Adrenal gland (tissue), 12 donors: ENCODE results near the gene LYPD6B. TPM values are rescaled to one million over a fixed set of nuclear protein-coding genes. Genes with fewer than 3 reads are reported as not detected.

ENCODE experiments used
- DNase-seq, 7 donors: peaks; one replicate each; pipeline ENCODE4 v3.0.0-alpha.2; 2019 to 2020
- H3K27ac ChIP-seq, 5 donors: fragments of 200-600 bp; sonication (generic) in 4 of 5; 1 replicate in 3 of 5; 2 replicates in 2 of 5; pipeline versions ENCODE4 v1.5.1 to v1.8.0; 2016 to 2020; ENCODE audit warnings: mild to moderate bottlenecking in 1 of 5
- H3K27me3 ChIP-seq: fragments of 200-600 bp; 2 replicates; pipeline ENCODE4 v1.8.0; 2021
- H3K36me3 ChIP-seq, 2 donors: fragments of 200-600 bp; replicated peaks in 1 of 2; 1 replicate in 1 of 2; 2 replicates in 1 of 2; pipeline versions ENCODE4 v1.5.1 to v1.8.0; 2018 to 2022
- H3K4me1 ChIP-seq, 2 donors: fragments of 200-600 bp; replicated peaks in 1 of 2; 1 replicate in 1 of 2; 2 replicates in 1 of 2; pipeline versions ENCODE4 v1.5.1 to v1.8.0; 2018 to 2021
- H3K4me3 ChIP-seq, 4 donors: fragments of 200-600 bp; sonication (generic) in 3 of 4; one replicate each; pipeline ENCODE4 v1.5.1; 2016 to 2018
- H3K9me3 ChIP-seq, 3 donors: fragments of 200-600 bp; sonication (generic) in 1 of 3; replicated peaks in 1 of 3; 1 replicate in 2 of 3; 2 replicates in 1 of 3; pipeline versions ENCODE4 v1.5.1 to v1.8.0; 2016 to 2021
- POLR2A ChIP-seq, 2 donors: fragments of 450-650 bp; IDR thresholded peaks; one replicate each; pipeline ENCODE4 v1.6.1; 2017; ENCODE audit warnings: antibody characterized with exemption in 2 of 2, mild to moderate bottlenecking in 2 of 2, moderate library complexity in 1 of 2
- WGBS, 4 donors: extraction: QIAGEN DNeasy Blood & Tissue Kit in 2 of 4; methylation state at CpG; one replicate each; pipeline versions ENCODE4 v1.1.5 to v1.1.7; 2013 to 2017; 5-methylcytosine and 5-hydroxymethylcytosine counted together
- intact Hi-C, 2 donors: fragments of 100-400 bp; cut with DNase I; formaldehyde crosslinking; loops; one replicate each; pipeline versions ENCODE4 v1.14.1 to v1.15.0; 2022 to 2023
- polyA plus RNA-seq, 3 donors: library from polyadenylated mRNA; stranded (reverse); fragments of 200-250 nt in 2 of 3; fragments of 350-450 nt in 1 of 3; fragmentation: Illumina TruSeq in 1 of 3; extraction: RNeasy Lipid Tissue Mini Kit (QIAGEN cat#74804) in 1 of 3; gene quantifications; one replicate each; pipeline ENCODE4 v1.2.3, GENCODE V29; 2013 to 2014
- total RNA-seq, 9 donors: library from RNA; depleted of rRNA in 4 of 9; stranded (reverse); fragments of >200 nt in 4 of 9; fragments of 120-200 nt in 1 of 9; fragmentation: NEBNext Ultra II Directional in 1 of 9; extraction: Animal tissue kit (Norgen Biotek cat#: 25700) in 1 of 9; gene quantifications; one replicate each; pipeline versions ENCODE4 v1.1.0 to v1.2.4, GENCODE V29; 2013 to 2023
- TF ChIP-seq, protein P1 (sequence below), 6 experiments: fragments of 450-650 bp in 4 of 6; fragments of 200-600 bp in 2 of 6; sonication (generic) in 1 of 6; IDR thresholded peaks; 1 replicate in 5 of 6; 2 replicates in 1 of 6; pipeline versions ENCODE4 v1.5.1 to v1.8.0; 2016 to 2021; ENCODE audit warnings: antibody characterized with exemption in 6 of 6, mild to moderate bottlenecking in 2 of 6, moderate library complexity in 1 of 6
- donor health status: healthy with polysubstance abuse.
- donor health status: Bipolar disorder and iron deficiency.
- donor health status: DM: yes; HTN: yes; CAD: no.
- donor health status: DM: no; HTN: no; CAD: no.
- donor health status: DM: no; HTN: no; CAD: no.
- donor health status: DM: yes; HTN: yes; CAD: no.

LYPD6B gene
- total and polyA plus RNA-seq, 12 donors, result 0.15 to 0.98 (median 0.50) TPM; not detected in 2

DNA sequence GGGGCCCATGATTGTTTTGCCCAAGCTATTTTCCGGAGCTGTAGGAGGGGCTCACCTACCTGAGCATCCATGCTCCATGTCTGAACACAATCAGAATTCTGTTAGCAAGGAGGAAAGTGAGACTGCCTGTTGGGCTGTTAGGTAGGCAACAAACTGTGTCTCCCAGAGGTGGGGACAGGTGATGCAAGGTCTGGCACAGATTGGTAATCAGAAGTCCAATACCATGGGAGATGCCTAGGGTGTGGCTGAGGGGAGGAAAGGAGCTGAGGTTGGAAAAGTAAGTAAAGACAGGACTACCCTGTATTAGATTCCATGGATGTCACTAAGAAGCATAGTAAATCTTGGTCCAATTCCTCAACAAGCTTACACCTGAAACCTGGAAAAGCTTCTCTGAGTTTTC, 3.0 kb downstream of the LYPD6B start:
- 73 to 100% (median 87%) methylated on average over 1 of the region's 1 CpG for WGBS, 4 donors
- no peak overlapping the region for H3K27ac ChIP-seq
- no peak for DNase-seq
- no peaks in the 10 kb centered on the region for H3K36me3 ChIP-seq
- no peak overlapping the region for H3K4me3 ChIP-seq
- TF ChIP-seq, protein P1, sequence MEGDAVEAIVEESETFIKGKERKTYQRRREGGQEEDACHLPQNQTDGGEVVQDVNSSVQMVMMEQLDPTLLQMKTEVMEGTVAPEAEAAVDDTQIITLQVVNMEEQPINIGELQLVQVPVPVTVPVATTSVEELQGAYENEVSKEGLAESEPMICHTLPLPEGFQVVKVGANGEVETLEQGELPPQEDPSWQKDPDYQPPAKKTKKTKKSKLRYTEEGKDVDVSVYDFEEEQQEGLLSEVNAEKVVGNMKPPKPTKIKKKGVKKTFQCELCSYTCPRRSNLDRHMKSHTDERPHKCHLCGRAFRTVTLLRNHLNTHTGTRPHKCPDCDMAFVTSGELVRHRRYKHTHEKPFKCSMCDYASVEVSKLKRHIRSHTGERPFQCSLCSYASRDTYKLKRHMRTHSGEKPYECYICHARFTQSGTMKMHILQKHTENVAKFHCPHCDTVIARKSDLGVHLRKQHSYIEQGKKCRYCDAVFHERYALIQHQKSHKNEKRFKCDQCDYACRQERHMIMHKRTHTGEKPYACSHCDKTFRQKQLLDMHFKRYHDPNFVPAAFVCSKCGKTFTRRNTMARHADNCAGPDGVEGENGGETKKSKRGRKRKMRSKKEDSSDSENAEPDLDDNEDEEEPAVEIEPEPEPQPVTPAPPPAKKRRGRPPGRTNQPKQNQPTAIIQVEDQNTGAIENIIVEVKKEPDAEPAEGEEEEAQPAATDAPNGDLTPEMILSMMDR (IDR thresholded peaks at IDR 0.05), result no peak
- no peak for TF ChIP-seq POLR2A (IDR thresholded peaks at IDR 0.05)
- no peaks in the 10 kb centered on the region for H3K4me1 ChIP-seq
- no peaks in the 10 kb centered on the region for H3K9me3 ChIP-seq
- peaks cover 35% of the 10 kb centered on the region for H3K27me3 ChIP-seq
- intact Hi-C loops, result no loop called here

GRCh38 chr2:149042881-149043280, 4.4 kb downstream of the LYPD6B start:
- intact Hi-C loops, result no loop called here
- peaks cover 24% of the 10 kb centered on the region for H3K27me3 ChIP-seq
- H3K27ac ChIP-seq, result no peak overlapping the region
- no peaks in the 10 kb centered on the region for H3K36me3 ChIP-seq
- DNase-seq, result no peak
- TF ChIP-seq, protein P1 (IDR thresholded peaks at IDR 0.05), result no peak
- no peak for TF ChIP-seq POLR2A (IDR thresholded peaks at IDR 0.05)
- no peaks in the 10 kb centered on the region for H3K4me1 ChIP-seq
- peaks cover 0 to 4% (median 0%) of the 10 kb centered on the region in 3 donors for H3K9me3 ChIP-seq
- 15 to 44% (median 30%) methylated on average over 1 of the region's 1 CpG for WGBS, 4 donors
- no peak overlapping the region for H3K4me3 ChIP-seq

DNA sequence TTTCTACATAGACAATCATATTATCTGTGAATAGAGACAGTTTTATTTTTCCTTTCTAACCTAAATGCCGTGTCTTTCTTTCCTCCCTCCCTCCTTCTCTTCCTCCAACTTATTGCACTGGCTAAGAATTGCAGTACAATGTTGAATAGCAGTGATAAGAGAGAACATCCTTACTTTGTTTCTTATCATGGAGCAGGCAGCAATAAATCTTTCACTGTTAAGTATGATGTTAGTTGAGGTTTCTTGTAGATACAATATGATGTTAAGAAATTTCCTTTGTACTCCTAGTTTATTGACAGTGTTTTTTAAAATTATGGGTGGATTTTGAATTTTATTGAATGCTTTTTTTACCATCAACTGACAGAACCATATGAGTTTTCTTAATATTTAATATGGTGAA, 6.0 kb downstream of the LYPD6B start:
- intact Hi-C loops, result no loop called here
- TF ChIP-seq POLR2A (IDR thresholded peaks at IDR 0.05), result no peak
- TF ChIP-seq, protein P1 (IDR thresholded peaks at IDR 0.05), result no peak
- Histone ChIP-seq H3K4me1 (no peaks in the 10 kb centered on the region), H3K36me3 (no peaks in the 10 kb centered on the region), H3K4me3 (no peak overlapping the region), H3K9me3 (peaks cover 0 to 4% (median 0%) of the 10 kb centered on the region in 3 donors), H3K27ac (no peak overlapping the region), H3K27me3 (peaks cover 8% of the 10 kb centered on the region)
- DNase-seq, result no peak
- WGBS, 4 donors, result 38 to 55% (median 47%) methylated on average over 1 of the region's 1 CpG

DNA sequence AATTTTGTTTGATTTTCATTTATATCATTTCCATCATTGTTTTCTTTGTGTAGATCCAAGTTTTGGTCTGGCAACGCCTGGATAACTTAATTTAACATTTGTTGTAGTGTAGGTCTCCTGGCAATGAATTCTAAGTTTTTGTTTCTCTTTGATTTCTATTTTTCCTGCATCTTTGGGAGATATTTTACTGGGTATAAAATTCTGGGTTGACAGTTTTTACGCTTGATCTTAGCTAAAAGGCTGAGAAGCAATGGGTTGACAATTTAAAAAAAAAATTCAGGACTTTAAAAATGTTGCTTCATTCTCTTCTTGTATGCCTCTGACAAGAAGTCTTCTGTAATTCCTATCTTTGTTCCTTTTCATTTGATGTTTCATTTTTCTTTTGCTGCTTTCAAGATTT, 8.6 kb downstream of the LYPD6B start:
- no peaks in the 10 kb centered on the region for H3K27me3 ChIP-seq
- TF ChIP-seq, protein P1 (IDR thresholded peaks at IDR 0.05), result no peak
- no peak for TF ChIP-seq POLR2A (IDR thresholded peaks at IDR 0.05)
- 74 to 81% (median 80%) methylated on average over 2 of the region's 2 CpGs for WGBS, 4 donors
- H3K4me1 ChIP-seq, result no peaks in the 10 kb centered on the region
- DNase-seq, result no peak
- intact Hi-C loops, result no loop called here
- no peak overlapping the region for H3K27ac ChIP-seq
- peaks cover 0 to 4% (median 0%) of the 10 kb centered on the region in 3 donors for H3K9me3 ChIP-seq
- H3K36me3 ChIP-seq, result no peaks in the 10 kb centered on the region
- no peak overlapping the region for H3K4me3 ChIP-seq
